ENCODE data around the gene GRPR.

- TF ChIP-seq, protein P1, sequence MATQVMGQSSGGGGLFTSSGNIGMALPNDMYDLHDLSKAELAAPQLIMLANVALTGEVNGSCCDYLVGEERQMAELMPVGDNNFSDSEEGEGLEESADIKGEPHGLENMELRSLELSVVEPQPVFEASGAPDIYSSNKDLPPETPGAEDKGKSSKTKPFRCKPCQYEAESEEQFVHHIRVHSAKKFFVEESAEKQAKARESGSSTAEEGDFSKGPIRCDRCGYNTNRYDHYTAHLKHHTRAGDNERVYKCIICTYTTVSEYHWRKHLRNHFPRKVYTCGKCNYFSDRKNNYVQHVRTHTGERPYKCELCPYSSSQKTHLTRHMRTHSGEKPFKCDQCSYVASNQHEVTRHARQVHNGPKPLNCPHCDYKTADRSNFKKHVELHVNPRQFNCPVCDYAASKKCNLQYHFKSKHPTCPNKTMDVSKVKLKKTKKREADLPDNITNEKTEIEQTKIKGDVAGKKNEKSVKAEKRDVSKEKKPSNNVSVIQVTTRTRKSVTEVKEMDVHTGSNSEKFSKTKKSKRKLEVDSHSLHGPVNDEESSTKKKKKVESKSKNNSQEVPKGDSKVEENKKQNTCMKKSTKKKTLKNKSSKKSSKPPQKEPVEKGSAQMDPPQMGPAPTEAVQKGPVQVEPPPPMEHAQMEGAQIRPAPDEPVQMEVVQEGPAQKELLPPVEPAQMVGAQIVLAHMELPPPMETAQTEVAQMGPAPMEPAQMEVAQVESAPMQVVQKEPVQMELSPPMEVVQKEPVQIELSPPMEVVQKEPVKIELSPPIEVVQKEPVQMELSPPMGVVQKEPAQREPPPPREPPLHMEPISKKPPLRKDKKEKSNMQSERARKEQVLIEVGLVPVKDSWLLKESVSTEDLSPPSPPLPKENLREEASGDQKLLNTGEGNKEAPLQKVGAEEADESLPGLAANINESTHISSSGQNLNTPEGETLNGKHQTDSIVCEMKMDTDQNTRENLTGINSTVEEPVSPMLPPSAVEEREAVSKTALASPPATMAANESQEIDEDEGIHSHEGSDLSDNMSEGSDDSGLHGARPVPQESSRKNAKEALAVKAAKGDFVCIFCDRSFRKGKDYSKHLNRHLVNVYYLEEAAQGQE (tag by site-specific recombination; IDR thresholded peaks at IDR 0.05) = no peak
- TF ChIP-seq ZNF707 (tag by site-specific recombination; IDR thresholded peaks at IDR 0.05) (no peak), WT1 (tag by site-specific recombination; IDR thresholded peaks at IDR 0.05) (no peak), PRDM10 (tag by site-specific recombination; IDR thresholded peaks at IDR 0.05) (no peak)
- TF ChIP-seq, protein P2, sequence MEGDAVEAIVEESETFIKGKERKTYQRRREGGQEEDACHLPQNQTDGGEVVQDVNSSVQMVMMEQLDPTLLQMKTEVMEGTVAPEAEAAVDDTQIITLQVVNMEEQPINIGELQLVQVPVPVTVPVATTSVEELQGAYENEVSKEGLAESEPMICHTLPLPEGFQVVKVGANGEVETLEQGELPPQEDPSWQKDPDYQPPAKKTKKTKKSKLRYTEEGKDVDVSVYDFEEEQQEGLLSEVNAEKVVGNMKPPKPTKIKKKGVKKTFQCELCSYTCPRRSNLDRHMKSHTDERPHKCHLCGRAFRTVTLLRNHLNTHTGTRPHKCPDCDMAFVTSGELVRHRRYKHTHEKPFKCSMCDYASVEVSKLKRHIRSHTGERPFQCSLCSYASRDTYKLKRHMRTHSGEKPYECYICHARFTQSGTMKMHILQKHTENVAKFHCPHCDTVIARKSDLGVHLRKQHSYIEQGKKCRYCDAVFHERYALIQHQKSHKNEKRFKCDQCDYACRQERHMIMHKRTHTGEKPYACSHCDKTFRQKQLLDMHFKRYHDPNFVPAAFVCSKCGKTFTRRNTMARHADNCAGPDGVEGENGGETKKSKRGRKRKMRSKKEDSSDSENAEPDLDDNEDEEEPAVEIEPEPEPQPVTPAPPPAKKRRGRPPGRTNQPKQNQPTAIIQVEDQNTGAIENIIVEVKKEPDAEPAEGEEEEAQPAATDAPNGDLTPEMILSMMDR (tag by site-specific recombination; IDR thresholded peaks at IDR 0.05) = no peak
Observed at GRCh38 chrX:16077811-16078210, 45.6 kb upstream of the GRPR start.
